K562 (cell line): ENCODE measurements around the gene CALU. TPM values are rescaled to one million over a fixed set of nuclear protein-coding genes. Genes with fewer than 3 reads are reported as not detected.

Source experiments
- ARHGAP35 ChIP-seq: fragments of 450-650 bp; IDR thresholded peaks from 2 replicates; pipeline ENCODE4 v1.6.1; 2018; ENCODE audit not compliant: partially characterized antibody
- CHD1 ChIP-seq: fragments of 200-600 bp; sonication (generic); IDR thresholded peaks from one replicate; pipeline ENCODE4 v1.6.1; 2012; ENCODE audit warnings: mild to moderate bottlenecking, moderate library complexity, low read length, inconsistent platforms
- ETV1 ChIP-seq: fragments of 450-650 bp; conservative IDR thresholded peaks from 2 replicates; pipeline ENCODE4 v1.6.1; 2016; ENCODE audit warnings: missing genetic modification characterization, control low read depth, low read depth, missing compliant biosample characterization
- EWSR1 ChIP-seq: fragments of 450-650 bp; IDR thresholded peaks from 2 replicates; pipeline ENCODE4 v1.6.1; 2018; ENCODE audit warnings: borderline replicate concordance, mild to moderate bottlenecking, low read depth, moderate library complexity; ENCODE audit not compliant: partially characterized antibody
- GABPB2 ChIP-seq: fragments of 250-450 bp; sonication (Bioruptor Pico); conservative IDR thresholded peaks from 2 replicates; pipeline ENCODE4 v1.5.1; 2021; ENCODE audit warnings: mild to moderate bottlenecking
- MYC ChIP-seq, 2 experiments: fragments of 250-450 bp in 1 of 2; sonication (Bioruptor Pico) in 1 of 2; IDR thresholded peaks; 2 replicates each; pipeline versions ENCODE4 v1.5.1 to v1.6.1; 2012 to 2021; ENCODE audit warnings: low read depth in 2 of 2, borderline replicate concordance in 1 of 2, improper control_type of control experiment in 1 of 2, low read length in 1 of 2, mild to moderate bottlenecking in 1 of 2, moderate library complexity in 1 of 2
- POLR2AphosphoS2 ChIP-seq: IDR thresholded peaks from 2 replicates; pipeline ENCODE4 v1.6.1; 2012; ENCODE audit warnings: low read length, improper control_type of control experiment
- POLR2G ChIP-seq: fragments of 200-400 bp; formaldehyde crosslinking; IDR thresholded peaks from 2 replicates; pipeline ENCODE4 v1.6.1; 2017; ENCODE audit warnings: low read depth, mild to moderate bottlenecking, antibody characterized with exemption, low read length, moderate library complexity
- PTRF ChIP-seq: fragments of 450-650 bp; IDR thresholded peaks from 2 replicates; pipeline ENCODE4 v1.6.1; 2016; ENCODE audit warnings: mild to moderate bottlenecking, missing genetic modification characterization, missing compliant biosample characterization
- RBM22 ChIP-seq: fragments of 200-400 bp; formaldehyde crosslinking; IDR thresholded peaks from 2 replicates; pipeline ENCODE4 v1.6.1; 2018; ENCODE audit warnings: low read length, low read depth; ENCODE audit not compliant: poor library complexity, severe bottlenecking
- RBM25 ChIP-seq: fragments of 200-400 bp; formaldehyde crosslinking; IDR thresholded peaks from 2 replicates; pipeline ENCODE4 v1.6.1; 2018; ENCODE audit warnings: low read length, low read depth, moderate library complexity; ENCODE audit not compliant: severe bottlenecking
- SREBF2 ChIP-seq: sonication (generic); formaldehyde crosslinking; IDR thresholded peaks from 2 replicates; pipeline ENCODE4 v1.4.0; 2020; ENCODE audit warnings: mild to moderate bottlenecking, missing genetic modification reagents
- ZBED1 ChIP-seq: IDR thresholded peaks from 2 replicates; pipeline ENCODE4 v1.6.1; 2014
- ZFX ChIP-seq: sonication (generic); formaldehyde crosslinking; IDR thresholded peaks from 2 replicates; pipeline ENCODE4 v1.8.0; 2022; ENCODE audit warnings: mild to moderate bottlenecking, missing genetic modification reagents, moderate library complexity
- ZNF133 ChIP-seq: fragments of 250-450 bp; sonication (Bioruptor Pico); IDR thresholded peaks from 2 replicates; pipeline ENCODE4 v1.4.0; 2020; ENCODE audit warnings: mild to moderate bottlenecking
- ZNF197 ChIP-seq: fragments of 200-800 bp; sonication (Bioruptor generic); IDR thresholded peaks from 2 replicates; pipeline ENCODE4 v1.6.1; 2016; ENCODE audit warnings: low read depth, missing genetic modification characterization, missing compliant biosample characterization
- ZNF232 ChIP-seq: sonication (generic); formaldehyde crosslinking; IDR thresholded peaks from 2 replicates; pipeline ENCODE4 v1.8.0; 2022; ENCODE audit warnings: mild to moderate bottlenecking, missing genetic modification reagents
- ZNF354B ChIP-seq: fragments of 250-450 bp; sonication (Bioruptor Pico); IDR thresholded peaks from 2 replicates; pipeline ENCODE4 v1.4.0; 2020
- ZNF586 ChIP-seq: fragments of 450-650 bp; formaldehyde crosslinking; conservative IDR thresholded peaks from 2 replicates; pipeline ENCODE4 v1.4.0; 2020; ENCODE audit warnings: mild to moderate bottlenecking, moderate library complexity
- ZNF589 ChIP-seq: fragments of 200-800 bp; sonication (Bioruptor generic); IDR thresholded peaks from 2 replicates; pipeline ENCODE4 v1.6.1; 2016; ENCODE audit warnings: low read depth, missing genetic modification characterization, missing compliant biosample characterization
- polyA plus RNA-seq, 8 experiments: library from polyadenylated mRNA; depleted of rRNA in 4 of 8; stranded (reverse) in 5 of 8; unstranded in 3 of 8; fragments of >200 nt; fragmentation: Nextera tagmentation in 2 of 8; fragmentation: Illumina TruSeq in 1 of 8; extraction: Ambion mirVana in 2 of 8; extraction: Trizol in 1 of 8; gene quantifications; 2 replicates each; pipeline versions ENCODE4 v1.2.1 to v1.2.3, GENCODE V29; 2011 to 2014; ENCODE audit warnings: inconsistent platforms in 1 of 8, missing spikeins in 1 of 8
- total RNA-seq, 7 experiments: library from RNA; depleted of rRNA in 6 of 7; stranded (reverse); fragments of >200 nt in 6 of 7; fragmentation: Illumina TruSeq in 2 of 7; extraction: Trizol in 2 of 7; gene quantifications; 2 replicates each; pipeline versions ENCODE4 v1.2.1 to v1.2.3, GENCODE V29; 2011 to 2021; ENCODE audit warnings: low replicate concordance in 1 of 7
- TF ChIP-seq, protein P1 (sequence below), 3 experiments: fragments of 200-800 bp in 1 of 3; sonication (Bioruptor generic) in 1 of 3; sonication (generic) in 1 of 3; formaldehyde crosslinking in 1 of 3; IDR thresholded peaks; 2 replicates each; pipeline versions ENCODE4 v1.6.1 to v1.8.0; 2016 to 2022; ENCODE audit warnings: mild to moderate bottlenecking in 2 of 3, missing compliant biosample characterization in 2 of 3, missing genetic modification characterization in 2 of 3, missing genetic modification reagents in 1 of 3
- TF ChIP-seq, protein P2 (sequence below): fragments of 250-450 bp; sonication (Bioruptor Pico); IDR thresholded peaks from 2 replicates; pipeline ENCODE4 v1.9.0; 2021; ENCODE audit warnings: mild to moderate bottlenecking
- TF ChIP-seq, protein P3 (sequence below), 2 experiments: IDR thresholded peaks in 1 of 2; conservative IDR thresholded peaks in 1 of 2; 2 replicates each; pipeline ENCODE4 v1.6.1; 2016; ENCODE audit warnings: low read depth in 2 of 2, mild to moderate bottlenecking in 1 of 2, missing compliant biosample characterization in 1 of 2, missing genetic modification characterization in 1 of 2, moderate library complexity in 1 of 2
- TF ChIP-seq, protein P4 (sequence below), 2 experiments: fragments of 250-450 bp in 1 of 2; fragments of 450-650 bp in 1 of 2; sonication (Bioruptor Pico) in 1 of 2; IDR thresholded peaks; 2 replicates each; pipeline versions ENCODE4 v1.6.1 to v1.8.0; 2016 to 2021; ENCODE audit warnings: mild to moderate bottlenecking in 2 of 2, moderate library complexity in 2 of 2, missing compliant biosample characterization in 1 of 2, missing genetic modification characterization in 1 of 2

The CALU gene
- total and polyA plus RNA-seq, 9 of the 15 experiments (the other 6 are each of a cell fraction or from before 2014, with no cell fraction given), result 166 to 286 (median 215) TPM

DNA sequence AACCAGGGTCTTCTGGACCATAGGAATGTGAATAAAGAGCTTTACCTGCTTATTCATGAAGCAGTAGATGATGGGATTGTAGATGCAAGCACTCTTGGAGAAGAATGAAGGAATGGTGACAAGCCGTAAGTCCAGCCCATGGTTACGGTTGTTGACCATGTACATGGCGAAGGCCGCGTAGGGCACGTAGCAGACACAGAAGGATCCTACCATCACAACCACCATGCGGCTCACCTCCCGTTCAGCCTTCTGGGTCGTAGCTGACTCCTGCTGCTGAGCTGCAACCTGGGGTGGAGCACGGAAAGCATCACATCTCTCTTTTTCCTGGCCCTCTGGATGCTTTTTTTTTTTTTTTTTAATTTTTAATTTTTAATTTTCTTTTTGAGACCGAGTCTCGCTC, 34.4 kb downstream of the CALU start (continued):
- TF ChIP-seq, protein P1, sequence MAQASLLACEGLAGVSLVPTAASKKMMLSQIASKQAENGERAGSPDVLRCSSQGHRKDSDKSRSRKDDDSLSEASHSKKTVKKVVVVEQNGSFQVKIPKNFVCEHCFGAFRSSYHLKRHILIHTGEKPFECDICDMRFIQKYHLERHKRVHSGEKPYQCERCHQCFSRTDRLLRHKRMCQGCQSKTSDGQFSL (CRISPR knock-in tag; IDR thresholded peaks at IDR 0.05), result no peak
- TF ChIP-seq, protein P1 (tag; IDR thresholded peaks at IDR 0.05), result no peak
- no peak for TF ChIP-seq ETV1 (tag)
- TF ChIP-seq ZNF197 (CRISPR knock-in tag), result no peak
- TF ChIP-seq, protein P2, sequence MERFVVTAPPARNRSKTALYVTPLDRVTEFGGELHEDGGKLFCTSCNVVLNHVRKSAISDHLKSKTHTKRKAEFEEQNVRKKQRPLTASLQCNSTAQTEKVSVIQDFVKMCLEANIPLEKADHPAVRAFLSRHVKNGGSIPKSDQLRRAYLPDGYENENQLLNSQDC (CRISPR knock-in tag), result no peak
- TF ChIP-seq EWSR1, result no peak
- TF ChIP-seq RBM22, result peak; percentile 46
- no peak for TF ChIP-seq PTRF (tag)
- no peak for TF ChIP-seq MYC (IDR thresholded peaks at IDR 0.05; ENCODE audit: low read depth, low read length)
- TF ChIP-seq MYC (CRISPR knock-in tag; IDR thresholded peaks at IDR 0.05; ENCODE audit: borderline replicate concordance, low read depth), result no peak
- TF ChIP-seq ARHGAP35, result no peak
- no peak for TF ChIP-seq ZNF133 (CRISPR knock-in tag)
- TF ChIP-seq GABPB2 (CRISPR knock-in tag), result no peak
- TF ChIP-seq ZFX (CRISPR knock-in tag), result no peak
- TF ChIP-seq, protein P3, sequence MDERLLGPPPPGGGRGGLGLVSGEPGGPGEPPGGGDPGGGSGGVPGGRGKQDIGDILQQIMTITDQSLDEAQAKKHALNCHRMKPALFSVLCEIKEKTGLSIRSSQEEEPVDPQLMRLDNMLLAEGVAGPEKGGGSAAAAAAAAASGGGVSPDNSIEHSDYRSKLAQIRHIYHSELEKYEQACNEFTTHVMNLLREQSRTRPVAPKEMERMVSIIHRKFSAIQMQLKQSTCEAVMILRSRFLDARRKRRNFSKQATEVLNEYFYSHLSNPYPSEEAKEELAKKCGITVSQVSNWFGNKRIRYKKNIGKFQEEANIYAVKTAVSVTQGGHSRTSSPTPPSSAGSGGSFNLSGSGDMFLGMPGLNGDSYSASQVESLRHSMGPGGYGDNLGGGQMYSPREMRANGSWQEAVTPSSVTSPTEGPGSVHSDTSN (CRISPR knock-in tag; IDR thresholded peaks at IDR 0.05; ENCODE audit: low read depth), result no peak
- TF ChIP-seq, protein P3 (tag; conservative IDR thresholded peaks at IDR 0.05; ENCODE audit: low read depth), result no peak
- TF ChIP-seq ZNF586, result no peak
- TF ChIP-seq ZBED1, result no peak
- no peak for TF ChIP-seq SREBF2 (CRISPR knock-in tag)
- no peak for TF ChIP-seq ZNF589
- no peak for TF ChIP-seq ZNF232
- TF ChIP-seq RBM25, result no peak
- no peak for TF ChIP-seq ZNF354B (CRISPR knock-in tag)
- no peak for TF ChIP-seq CHD1
- peak; percentile 61 for TF ChIP-seq POLR2G
- TF ChIP-seq POLR2AphosphoS2, result peak; percentile 80
- TF ChIP-seq, protein P4, sequence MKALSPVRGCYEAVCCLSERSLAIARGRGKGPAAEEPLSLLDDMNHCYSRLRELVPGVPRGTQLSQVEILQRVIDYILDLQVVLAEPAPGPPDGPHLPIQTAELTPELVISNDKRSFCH (CRISPR knock-in tag; IDR thresholded peaks at IDR 0.05), result no peak
- TF ChIP-seq, protein P4 (tag; IDR thresholded peaks at IDR 0.05), result no peak
- TF ChIP-seq, all 486 proteins: peak for 6
